Astrocyte of the cerebellum (primary cell): ENCODE measurements around the gene ARRDC2.
"Not testable (repeated sequence)": the region's sequence is repeated elsewhere in the genome, so short reads cannot be mapped to it uniquely, and the experiment has no call there.

Experiments
- DNase-seq: peaks from one replicate; pipeline ENCODE4 v3.0.0-alpha.2; 2011; ENCODE audit warnings: low read depth
- H3K4me3 ChIP-seq: 2 replicates; pipeline ENCODE4 v1.5.1; 2011; ENCODE audit warnings: mild to moderate bottlenecking, low read depth, low read length, moderate library complexity
- in situ Hi-C: cut with HindIII; loops from 2 replicates; pipeline ENCODE4 v1.10.0; 2017; ENCODE audit warnings: low sequenced_read_pairs
- TF ChIP-seq, protein P1 (sequence below): IDR thresholded peaks from 2 replicates; pipeline ENCODE4 v1.5.1; 2012; ENCODE audit warnings: low read length, low read depth, moderate library complexity, mild to moderate bottlenecking; ENCODE audit errors: missing control alignments

Gene ARRDC2

GRCh38 chr19:18023622-18024251, 15.8 kb downstream of the ARRDC2 start:
- no peak for DNase-seq
- H3K4me3 ChIP-seq, result no peak overlapping the region
- in situ Hi-C loops, result no loop called here
- TF ChIP-seq, protein P1, sequence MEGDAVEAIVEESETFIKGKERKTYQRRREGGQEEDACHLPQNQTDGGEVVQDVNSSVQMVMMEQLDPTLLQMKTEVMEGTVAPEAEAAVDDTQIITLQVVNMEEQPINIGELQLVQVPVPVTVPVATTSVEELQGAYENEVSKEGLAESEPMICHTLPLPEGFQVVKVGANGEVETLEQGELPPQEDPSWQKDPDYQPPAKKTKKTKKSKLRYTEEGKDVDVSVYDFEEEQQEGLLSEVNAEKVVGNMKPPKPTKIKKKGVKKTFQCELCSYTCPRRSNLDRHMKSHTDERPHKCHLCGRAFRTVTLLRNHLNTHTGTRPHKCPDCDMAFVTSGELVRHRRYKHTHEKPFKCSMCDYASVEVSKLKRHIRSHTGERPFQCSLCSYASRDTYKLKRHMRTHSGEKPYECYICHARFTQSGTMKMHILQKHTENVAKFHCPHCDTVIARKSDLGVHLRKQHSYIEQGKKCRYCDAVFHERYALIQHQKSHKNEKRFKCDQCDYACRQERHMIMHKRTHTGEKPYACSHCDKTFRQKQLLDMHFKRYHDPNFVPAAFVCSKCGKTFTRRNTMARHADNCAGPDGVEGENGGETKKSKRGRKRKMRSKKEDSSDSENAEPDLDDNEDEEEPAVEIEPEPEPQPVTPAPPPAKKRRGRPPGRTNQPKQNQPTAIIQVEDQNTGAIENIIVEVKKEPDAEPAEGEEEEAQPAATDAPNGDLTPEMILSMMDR, result no peak

DNA sequence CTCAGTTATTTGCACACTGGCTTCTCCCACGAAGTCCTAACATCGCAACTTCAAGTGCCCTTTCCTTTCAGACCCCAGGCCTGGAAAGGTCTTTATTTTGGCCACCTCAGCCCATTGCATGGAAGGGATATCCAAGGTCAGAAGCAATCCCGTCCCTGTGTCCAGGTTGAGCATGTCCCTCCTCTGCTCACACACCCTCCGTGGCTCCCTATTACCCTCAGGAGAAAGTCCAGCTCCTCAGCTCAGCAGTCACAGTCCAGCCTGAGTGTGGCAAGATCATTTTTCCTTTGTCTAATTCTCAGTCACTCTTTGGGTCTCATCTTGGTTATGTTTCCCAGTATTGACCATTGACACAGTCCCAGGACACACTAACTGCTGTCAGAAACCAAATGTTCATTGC, 19.2 kb downstream of the ARRDC2 start:
- TF ChIP-seq, protein P1, result no peak
- H3K4me3 ChIP-seq, result no peak overlapping the region
- in situ Hi-C loops, result no loop called here
- no peak for DNase-seq

DNA sequence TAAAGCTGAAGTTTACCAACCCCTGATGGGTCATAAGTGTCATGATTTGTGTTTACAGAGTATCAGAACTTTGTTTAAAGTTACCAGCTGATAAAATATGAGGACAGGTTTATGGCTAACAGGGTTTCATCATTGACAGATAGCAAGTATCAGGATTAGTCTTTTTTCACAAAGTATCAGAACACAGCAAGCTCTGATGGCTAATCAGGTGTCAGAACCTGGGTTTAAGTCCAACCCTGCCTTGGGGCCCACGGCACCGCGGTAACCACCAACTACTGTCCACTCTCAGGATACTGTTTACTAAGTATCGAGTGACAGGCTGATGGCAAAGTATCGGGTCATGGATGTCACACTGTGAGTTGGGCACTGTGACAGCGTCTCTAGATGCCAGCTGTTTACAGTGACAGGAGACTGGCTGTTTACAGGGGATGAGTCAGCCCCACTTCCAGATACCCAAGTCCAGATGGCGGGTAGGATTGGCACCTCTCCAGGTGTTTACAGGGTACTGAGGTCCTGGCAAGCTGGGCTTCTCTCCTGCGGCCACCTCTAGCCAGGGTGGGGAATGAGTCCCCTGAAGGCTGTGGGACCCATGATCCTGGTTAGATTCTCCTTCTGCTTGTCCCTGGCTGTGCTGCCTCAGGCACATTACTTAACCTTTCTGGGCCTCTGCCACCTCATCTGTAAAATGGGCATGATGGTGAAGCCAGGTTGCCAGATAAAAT, 21.8 kb downstream of the ARRDC2 start:
- no peak for DNase-seq
- TF ChIP-seq, protein P1, result no peak
- in situ Hi-C loops, result no loop called here
- no peak overlapping the region for H3K4me3 ChIP-seq

GRCh38 chr19:18031401-18031800, 23.4 kb downstream of the ARRDC2 start:
- DNase-seq, H3K4me3 ChIP-seq, in situ Hi-C loops: not testable (repeated sequence)

DNA sequence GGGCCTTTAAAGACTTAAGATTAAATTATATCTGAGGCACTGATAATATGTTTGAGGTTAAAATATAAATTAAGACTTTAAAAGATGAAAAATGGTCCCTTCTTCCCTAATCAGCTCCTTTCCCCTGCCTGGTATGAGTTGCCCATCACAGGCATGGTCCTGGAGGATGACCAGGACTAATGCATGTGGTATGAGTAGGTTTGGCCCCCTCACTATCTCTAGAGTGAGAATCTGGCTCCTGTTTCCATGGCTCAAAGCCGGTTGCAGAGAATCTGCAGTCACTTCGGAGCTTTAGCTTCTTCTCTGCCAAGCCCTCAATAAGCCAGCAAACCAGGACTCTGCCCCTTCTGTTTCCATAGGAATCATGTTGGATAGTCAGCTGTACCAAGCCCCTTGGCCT, 24.1 kb downstream of the ARRDC2 start:
- H3K4me3 ChIP-seq, in situ Hi-C loops, DNase-seq: not testable (repeated sequence)

DNA sequence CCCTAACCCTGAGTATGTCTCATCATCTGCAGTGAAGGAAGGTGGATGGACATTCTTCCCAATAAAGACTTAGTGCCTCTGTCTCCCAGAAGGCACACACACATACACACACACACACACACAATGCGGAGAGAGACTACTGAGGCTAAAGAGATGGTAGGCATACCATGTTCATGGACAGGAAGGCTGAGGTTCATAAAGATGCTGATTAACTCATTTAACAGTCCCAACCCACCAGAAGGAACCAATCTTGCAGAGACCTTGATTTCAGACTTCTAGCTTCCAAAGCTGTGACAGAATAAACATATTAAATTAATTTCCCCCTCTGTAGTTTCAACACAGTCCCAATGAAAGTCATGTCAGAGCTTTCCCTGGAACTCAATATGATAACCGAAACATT, 33.1 kb downstream of the ARRDC2 start:
- TF ChIP-seq, protein P1, result no peak
- H3K4me3 ChIP-seq, result no peak overlapping the region
- in situ Hi-C loops, result no loop called here
- DNase-seq, result no peak

GRCh38 chr19:18043676-18044075, 35.7 kb downstream of the ARRDC2 start:
- in situ Hi-C loops, result no loop called here
- DNase-seq, result no peak
- H3K4me3 ChIP-seq, result no peak overlapping the region
- TF ChIP-seq, protein P1, result no peak
